ENCODE results near the gene INHA.

INHA gene

GRCh38 chr2:219540784-219541504, 31.2 kb upstream of the INHA start:
- no peak for DNase-seq

DNA sequence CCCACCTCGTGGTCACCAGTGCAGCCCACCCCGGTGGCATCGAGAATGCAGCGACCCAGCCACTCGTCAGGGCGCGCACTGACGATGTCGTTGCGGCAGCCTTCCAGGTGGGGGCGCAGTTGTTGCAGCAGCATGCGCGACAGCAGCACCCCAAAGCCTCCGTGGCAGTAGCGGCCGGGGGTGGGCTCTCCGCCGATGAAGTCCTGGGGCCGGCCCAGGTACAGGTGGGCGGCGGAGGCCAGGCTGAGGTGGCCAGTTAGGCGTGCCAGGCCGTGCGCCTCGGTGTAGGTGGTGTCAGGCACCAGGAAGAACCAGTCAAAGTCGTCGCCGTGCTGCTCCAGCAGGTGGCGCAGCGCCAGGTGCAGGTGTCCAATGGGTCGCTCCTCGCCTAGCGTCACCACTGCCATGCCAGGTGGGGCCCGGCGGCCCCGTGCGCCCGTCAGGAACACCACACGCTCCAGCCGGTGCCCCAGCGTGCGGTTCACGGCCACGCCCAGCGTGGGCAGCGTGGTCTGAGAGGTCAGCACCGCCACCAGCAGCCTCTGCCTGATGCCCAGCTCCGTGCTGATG, 30.4 kb upstream of the INHA start:
- peak; percentile 85 for DNase-seq

GRCh38 chr2:219542931-219543595, 29.0 kb upstream of the INHA start:
- no peak for DNase-seq

- peak; percentile 96 for DNase-seq
These were observed 28.3 kb upstream of the INHA start, which contains the start of the genes CHPF and TMEM198 for GRCh38 chr2:219543596-219544358. Gene CHPF, minus strand, starts transcription at chr2:219543809. Its CDS starts 271 bp downstream, at chr2:219543538. Gene TMEM198, plus strand, starts transcription at chr2:219544028. Its CDS starts 700 bp downstream, at chr2:219544728.

GRCh38 chr2:219544567-219544966, 27.5 kb upstream of the INHA start:
- DNase-seq = no peak

DNA sequence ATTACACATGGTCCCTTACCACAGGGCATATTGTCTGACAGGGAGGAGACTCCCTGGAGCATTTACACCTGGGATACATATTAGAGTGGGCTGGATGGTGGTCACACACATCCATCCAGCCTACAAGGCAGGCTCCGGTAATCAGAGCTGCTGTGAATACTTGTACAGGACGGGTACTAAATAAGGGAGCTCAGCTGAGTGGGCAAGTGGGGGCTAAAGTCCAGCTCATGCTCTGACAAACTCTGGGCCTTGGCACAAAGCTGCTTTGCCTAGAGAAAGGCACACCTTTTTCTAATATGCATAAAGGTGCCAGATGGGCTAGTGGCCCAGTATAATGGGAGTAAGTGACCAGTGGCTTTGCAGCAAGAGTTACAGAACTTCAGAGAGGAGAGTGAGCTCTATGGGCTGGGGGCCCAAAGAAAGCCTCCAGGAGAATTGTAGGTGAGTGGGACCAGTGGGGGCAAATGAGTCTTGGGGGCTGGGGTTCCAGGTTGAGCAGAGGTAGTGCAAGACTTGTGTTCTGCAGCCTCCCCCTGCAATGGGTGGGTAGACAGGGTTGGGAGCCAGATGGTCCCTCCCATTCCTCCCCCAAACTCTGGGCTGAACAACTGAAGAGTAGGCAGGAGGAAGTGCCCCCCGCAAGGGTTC, 26.7 kb upstream of the INHA start:
- no peak for DNase-seq

GRCh38 chr2:219545943-219546352, 26.2 kb upstream of the INHA start:
- DNase-seq = no peak

DNA sequence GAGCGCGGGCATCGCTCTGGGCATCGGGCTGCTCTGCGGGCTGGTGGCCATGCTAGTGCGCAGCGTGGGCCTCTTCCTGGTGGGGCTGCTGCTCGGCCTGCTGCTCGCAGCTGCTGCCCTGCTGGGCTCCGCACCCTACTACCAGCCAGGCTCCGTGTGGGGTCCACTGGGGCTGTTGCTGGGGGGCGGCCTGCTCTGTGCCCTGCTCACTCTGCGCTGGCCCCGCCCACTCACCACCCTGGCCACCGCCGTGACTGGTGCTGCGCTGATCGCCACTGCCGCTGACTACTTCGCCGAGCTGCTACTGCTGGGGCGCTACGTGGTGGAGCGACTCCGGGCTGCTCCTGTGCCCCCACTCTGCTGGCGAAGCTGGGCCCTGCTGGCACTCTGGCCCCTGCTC, 24.5 kb upstream of the INHA start:
- no peak for DNase-seq

- DNase-seq = no peak
These were observed 23.1 kb upstream of the INHA start for GRCh38 chr2:219548990-219549389.

GRCh38 chr2:219549619-219550018, 22.5 kb upstream of the INHA start:
- DNase-seq = no peak

- DNase-seq = no peak
These were observed 20.4 kb upstream of the INHA start for GRCh38 chr2:219551441-219552381.

- DNase-seq = peak; percentile 79
These were observed 19.5 kb upstream of the INHA start for GRCh38 chr2:219552382-219553167.

- no peak for DNase-seq
These were observed 19.0 kb upstream of the INHA start for GRCh38 chr2:219553168-219553417.

- DNase-seq = no peak
These were observed 18.6 kb upstream of the INHA start for GRCh38 chr2:219553463-219553963.

DNA sequence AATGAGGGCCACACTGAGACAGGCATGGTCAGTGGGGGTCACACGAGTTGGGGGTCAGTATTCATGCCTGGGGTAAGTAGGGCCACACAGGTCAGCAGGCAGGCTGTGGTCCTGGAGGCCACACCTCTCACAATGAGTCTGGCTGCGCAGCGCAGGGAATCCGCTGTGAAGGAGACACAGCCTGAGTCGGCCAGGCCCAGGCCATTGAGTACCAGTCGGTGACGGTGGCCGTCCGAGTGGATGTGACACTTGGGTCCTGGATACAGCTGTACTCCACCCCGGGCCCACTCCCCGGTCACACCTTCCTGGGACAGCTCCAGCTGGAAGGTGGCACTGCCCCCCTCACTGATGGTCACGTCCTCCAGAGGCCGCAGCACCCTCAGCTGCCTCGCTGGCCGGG, 17.8 kb upstream of the INHA start:
- no peak for DNase-seq

- no peak for DNase-seq
These were observed 16.2 kb upstream of the INHA start for GRCh38 chr2:219555956-219556355.

DNA sequence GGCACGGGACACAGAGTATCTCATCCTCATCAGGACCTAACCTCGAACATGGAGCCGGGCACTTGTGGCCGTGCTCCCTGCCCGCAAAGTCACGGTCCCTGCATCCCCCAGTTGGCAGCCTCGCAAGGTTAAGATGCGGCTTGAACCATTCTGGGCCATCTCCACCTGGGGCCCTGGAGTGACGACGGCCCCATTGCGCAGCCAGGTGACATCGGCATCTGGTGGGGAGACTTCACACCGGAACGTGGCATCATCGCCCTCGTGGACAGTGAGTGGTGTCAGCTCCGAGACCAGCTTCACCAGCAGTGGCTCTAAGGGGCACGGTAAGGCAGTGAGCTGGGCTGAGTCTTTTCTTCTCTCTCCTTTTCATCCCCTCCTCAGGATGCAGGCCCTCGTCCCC, 15.7 kb upstream of the INHA start:
- DNase-seq = no peak

DNA sequence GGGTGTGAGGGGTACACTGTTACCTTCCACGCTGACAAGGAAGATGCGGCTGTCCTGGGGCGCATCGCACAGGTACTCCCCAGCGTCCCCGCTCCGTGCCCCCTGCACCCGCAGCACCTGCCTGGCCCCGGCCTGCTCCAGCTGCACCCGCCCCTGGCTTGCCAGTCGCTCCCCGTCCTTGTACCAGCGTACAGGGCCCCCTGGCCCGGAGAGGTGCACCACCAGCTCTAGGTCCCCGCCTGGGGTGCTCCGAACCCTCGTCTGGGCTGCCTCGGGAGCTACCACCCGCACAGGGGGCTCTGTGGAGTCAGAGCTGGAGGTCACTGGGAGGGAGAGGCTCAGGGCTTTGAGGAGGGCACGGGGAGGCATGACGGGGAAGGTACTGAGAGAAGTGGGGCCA, 14.8 kb upstream of the INHA start:
- DNase-seq = no peak

DNA sequence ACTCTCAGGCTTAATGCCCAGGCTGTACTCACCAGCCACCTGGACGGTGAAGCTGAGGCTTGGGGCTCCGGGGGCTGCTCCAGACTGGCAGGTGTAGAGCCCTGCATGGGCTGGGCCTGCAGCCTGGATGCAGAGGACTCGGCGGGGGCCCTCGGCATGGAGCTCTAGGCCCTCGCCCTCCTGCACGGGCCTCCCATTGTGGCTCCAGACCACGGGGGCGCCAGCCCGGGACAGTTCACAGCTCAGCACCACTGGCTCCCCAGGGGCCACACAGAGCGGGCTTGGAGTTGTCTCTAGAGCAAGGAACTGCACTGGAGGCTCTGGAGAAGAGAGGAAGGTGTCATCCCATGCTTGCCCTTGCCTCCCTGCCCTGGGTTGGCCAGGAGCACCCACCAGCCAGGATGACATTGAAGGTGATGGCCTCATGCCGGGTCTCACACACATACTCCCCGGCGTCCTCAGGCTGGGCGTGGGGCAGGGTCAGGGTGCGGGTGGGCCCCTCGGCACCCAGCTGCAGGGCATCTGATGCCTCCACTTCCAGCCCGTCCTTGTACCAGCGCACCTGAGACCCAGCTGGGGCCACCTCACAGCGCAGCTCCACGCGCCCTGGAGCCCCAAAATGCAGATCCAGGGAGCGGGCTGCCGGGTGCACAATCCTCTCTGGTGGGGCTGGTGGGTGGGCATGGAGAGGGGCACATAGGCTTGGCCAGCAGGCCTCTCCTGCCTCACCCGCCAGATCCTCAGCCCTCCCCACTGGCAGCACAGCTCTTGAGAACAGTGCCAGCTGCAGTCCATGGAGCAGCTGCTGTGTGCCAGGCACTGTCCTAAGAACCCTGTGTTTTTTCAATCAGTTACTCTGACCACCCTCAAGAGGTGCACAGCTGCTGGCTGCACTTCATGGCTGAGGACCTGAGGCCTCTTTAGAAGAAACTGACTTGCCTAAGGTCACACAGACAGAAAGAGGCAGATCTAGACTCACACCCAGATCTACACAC, 14.0 kb upstream of the INHA start:
- DNase-seq = no peak
